K562 (cell line): ENCODE measurements around the gene UPF2. TPM values are rescaled to one million over a fixed set of nuclear protein-coding genes. Genes with fewer than 3 reads are reported as not detected.

Experiments used
- CBX3 ChIP-seq, 2 experiments: IDR thresholded peaks; 1 replicate in 1 of 2; 2 replicates in 1 of 2; pipeline ENCODE4 v1.6.1; 2012; ENCODE audit warnings: inconsistent platforms in 2 of 2, low read length in 2 of 2, borderline replicate concordance in 1 of 2, control low read depth in 1 of 2
- ETV1 ChIP-seq: fragments of 450-650 bp; conservative IDR thresholded peaks from 2 replicates; pipeline ENCODE4 v1.6.1; 2016; ENCODE audit warnings: missing genetic modification characterization, control low read depth, low read depth, missing compliant biosample characterization
- PCBP1 ChIP-seq: fragments of 200-400 bp; formaldehyde crosslinking; IDR thresholded peaks from 2 replicates; pipeline ENCODE4 v1.6.1; 2018; ENCODE audit warnings: mild to moderate bottlenecking, low read depth, low read length; ENCODE audit not compliant: poor library complexity, severe bottlenecking
- PHB ChIP-seq: fragments of 250-450 bp; sonication (Bioruptor Pico); IDR thresholded peaks from 2 replicates; pipeline ENCODE4 v1.5.0; 2021
- SMC3 ChIP-seq: conservative IDR thresholded peaks from 2 replicates; pipeline ENCODE4 v1.6.1; 2011; ENCODE audit warnings: low read depth, low read length, improper control_type of control experiment; ENCODE audit not compliant: insufficient read depth
- SPI1 ChIP-seq: IDR thresholded peaks from 2 replicates; pipeline ENCODE4 v1.6.1; 2011; ENCODE audit warnings: low read depth, low read length, control low read depth, borderline replicate concordance
- TAF15 ChIP-seq: fragments of 200-400 bp; formaldehyde crosslinking; IDR thresholded peaks from 2 replicates; pipeline ENCODE4 v1.6.1; 2017; ENCODE audit warnings: mild to moderate bottlenecking, low read depth, low read length, moderate library complexity
- ZKSCAN1 ChIP-seq: fragments of 150-350 bp; IDR thresholded peaks from 2 replicates; pipeline ENCODE4 v1.6.1; 2016; ENCODE audit warnings: low read depth, low read length
- ZNF274 ChIP-seq: IDR thresholded peaks from 2 replicates; pipeline ENCODE4 v1.6.1; 2011; ENCODE audit warnings: low read depth, mild to moderate bottlenecking, low read length, moderate library complexity, borderline replicate concordance
- polyA plus RNA-seq, 8 experiments: library from polyadenylated mRNA; depleted of rRNA in 4 of 8; stranded (reverse) in 5 of 8; unstranded in 3 of 8; fragments of >200 nt; fragmentation: Nextera tagmentation in 2 of 8; fragmentation: Illumina TruSeq in 1 of 8; extraction: Ambion mirVana in 2 of 8; extraction: Trizol in 1 of 8; gene quantifications; 2 replicates each; pipeline versions ENCODE4 v1.2.1 to v1.2.3, GENCODE V29; 2011 to 2014; ENCODE audit warnings: inconsistent platforms in 1 of 8, missing spikeins in 1 of 8
- total RNA-seq, 7 experiments: library from RNA; depleted of rRNA in 6 of 7; stranded (reverse); fragments of >200 nt in 6 of 7; fragmentation: Illumina TruSeq in 2 of 7; extraction: Trizol in 2 of 7; gene quantifications; 2 replicates each; pipeline versions ENCODE4 v1.2.1 to v1.2.3, GENCODE V29; 2011 to 2021; ENCODE audit warnings: low replicate concordance in 1 of 7
- TF ChIP-seq, protein P1 (sequence below): fragments of 200-800 bp; sonication (Bioruptor generic); IDR thresholded peaks from 2 replicates; pipeline ENCODE4 v1.6.1; 2017; ENCODE audit warnings: missing genetic modification characterization, missing compliant biosample characterization
- TF ChIP-seq, protein P2 (sequence below): fragments of 450-650 bp; formaldehyde crosslinking; IDR thresholded peaks from 2 replicates; pipeline ENCODE4 v1.4.0; 2020; ENCODE audit warnings: mild to moderate bottlenecking, moderate library complexity
- TF ChIP-seq, protein P3 (sequence below): fragments of 450-650 bp; formaldehyde crosslinking; IDR thresholded peaks from 2 replicates; pipeline ENCODE4 v1.4.0; 2020; ENCODE audit warnings: mild to moderate bottlenecking, mixed read lengths
- TF ChIP-seq, protein P4 (sequence below): sonication (generic); formaldehyde crosslinking; IDR thresholded peaks from 2 replicates; pipeline ENCODE4 v1.8.0; 2023; ENCODE audit warnings: missing genetic modification reagents, mild to moderate bottlenecking, borderline replicate concordance
- TF ChIP-seq, protein P5 (sequence below): fragments of 250-450 bp; sonication (Bioruptor Pico); IDR thresholded peaks from 2 replicates; pipeline ENCODE4 v1.8.0; 2022; ENCODE audit warnings: inconsistent platforms

Gene UPF2
- total and polyA plus RNA-seq, 9 of the 15 experiments (the other 6 are each of a cell fraction or from before 2014, with no cell fraction given), result 13.9 to 37.7 (median 23.7) TPM

DNA sequence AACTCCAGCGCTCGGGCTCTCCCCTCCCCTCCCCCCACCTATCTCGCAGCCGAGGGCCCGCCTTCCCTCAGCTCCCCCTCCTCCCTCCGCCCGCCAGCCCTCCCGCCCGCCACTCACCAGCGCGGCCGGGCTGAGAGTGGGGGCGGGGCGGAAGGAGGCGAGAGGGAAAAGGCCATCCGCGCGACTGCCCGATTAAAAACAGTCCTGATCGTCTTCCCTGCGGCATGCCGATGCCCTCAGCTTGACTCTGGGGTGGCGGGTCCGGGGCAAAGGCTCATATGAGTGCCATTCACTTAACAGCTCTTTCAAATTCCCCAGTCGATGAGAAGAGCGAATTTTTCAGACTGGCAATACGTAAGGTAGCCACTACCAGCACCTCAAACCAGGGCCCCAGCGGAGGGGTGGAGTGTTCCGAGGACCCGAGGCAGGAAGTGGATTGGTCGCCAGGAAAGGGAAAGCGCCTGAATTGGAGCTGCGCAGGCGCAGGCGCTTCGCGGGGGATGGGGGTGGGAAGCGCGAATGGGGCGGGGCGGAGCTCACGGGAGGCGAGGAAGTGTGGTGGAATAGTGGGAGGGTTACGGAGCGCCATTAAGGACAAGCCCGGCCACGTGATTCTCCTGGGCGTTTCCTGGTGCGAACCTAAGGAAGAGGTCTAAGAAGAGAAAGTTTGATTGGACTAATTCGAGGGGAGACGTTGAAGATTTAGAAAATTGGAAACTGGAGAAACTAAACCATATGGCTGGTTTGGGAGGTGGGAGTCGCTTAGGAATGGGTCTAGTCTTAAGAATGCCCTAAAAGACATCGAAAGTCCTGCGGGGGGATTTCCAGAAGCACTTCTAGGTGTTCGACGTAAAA is at the start of gene UPF2 (continued):
- TF ChIP-seq, protein P1, sequence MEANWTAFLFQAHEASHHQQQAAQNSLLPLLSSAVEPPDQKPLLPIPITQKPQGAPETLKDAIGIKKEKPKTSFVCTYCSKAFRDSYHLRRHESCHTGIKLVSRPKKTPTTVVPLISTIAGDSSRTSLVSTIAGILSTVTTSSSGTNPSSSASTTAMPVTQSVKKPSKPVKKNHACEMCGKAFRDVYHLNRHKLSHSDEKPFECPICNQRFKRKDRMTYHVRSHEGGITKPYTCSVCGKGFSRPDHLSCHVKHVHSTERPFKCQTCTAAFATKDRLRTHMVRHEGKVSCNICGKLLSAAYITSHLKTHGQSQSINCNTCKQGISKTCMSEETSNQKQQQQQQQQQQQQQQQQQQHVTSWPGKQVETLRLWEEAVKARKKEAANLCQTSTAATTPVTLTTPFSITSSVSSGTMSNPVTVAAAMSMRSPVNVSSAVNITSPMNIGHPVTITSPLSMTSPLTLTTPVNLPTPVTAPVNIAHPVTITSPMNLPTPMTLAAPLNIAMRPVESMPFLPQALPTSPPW (CRISPR knock-in tag), result peak; percentile 100
- TF ChIP-seq ZKSCAN1 (no peak), PHB (CRISPR knock-in tag) (no peak), CBX3 (IDR thresholded peaks at IDR 0.05; ENCODE audit: borderline replicate concordance in 1 of 2, low read length in 2 of 2) (peak in 1 of 2 experiments; percentile 91; a peak in 2 of 3 replicates), TAF15 (no peak), SPI1 (peak; percentile 90), SMC3 (0 out of 2 replicates have a peak, but pooled peaks have one; percentile 1), ETV1 (peak; percentile 78), ZNF274 (no peak), PCBP1 (no peak)
- TF ChIP-seq, protein P2, sequence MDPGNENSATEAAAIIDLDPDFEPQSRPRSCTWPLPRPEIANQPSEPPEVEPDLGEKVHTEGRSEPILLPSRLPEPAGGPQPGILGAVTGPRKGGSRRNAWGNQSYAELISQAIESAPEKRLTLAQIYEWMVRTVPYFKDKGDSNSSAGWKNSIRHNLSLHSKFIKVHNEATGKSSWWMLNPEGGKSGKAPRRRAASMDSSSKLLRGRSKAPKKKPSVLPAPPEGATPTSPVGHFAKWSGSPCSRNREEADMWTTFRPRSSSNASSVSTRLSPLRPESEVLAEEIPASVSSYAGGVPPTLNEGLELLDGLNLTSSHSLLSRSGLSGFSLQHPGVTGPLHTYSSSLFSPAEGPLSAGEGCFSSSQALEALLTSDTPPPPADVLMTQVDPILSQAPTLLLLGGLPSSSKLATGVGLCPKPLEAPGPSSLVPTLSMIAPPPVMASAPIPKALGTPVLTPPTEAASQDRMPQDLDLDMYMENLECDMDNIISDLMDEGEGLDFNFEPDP (CRISPR knock-in tag), result no peak
- TF ChIP-seq, protein P3, sequence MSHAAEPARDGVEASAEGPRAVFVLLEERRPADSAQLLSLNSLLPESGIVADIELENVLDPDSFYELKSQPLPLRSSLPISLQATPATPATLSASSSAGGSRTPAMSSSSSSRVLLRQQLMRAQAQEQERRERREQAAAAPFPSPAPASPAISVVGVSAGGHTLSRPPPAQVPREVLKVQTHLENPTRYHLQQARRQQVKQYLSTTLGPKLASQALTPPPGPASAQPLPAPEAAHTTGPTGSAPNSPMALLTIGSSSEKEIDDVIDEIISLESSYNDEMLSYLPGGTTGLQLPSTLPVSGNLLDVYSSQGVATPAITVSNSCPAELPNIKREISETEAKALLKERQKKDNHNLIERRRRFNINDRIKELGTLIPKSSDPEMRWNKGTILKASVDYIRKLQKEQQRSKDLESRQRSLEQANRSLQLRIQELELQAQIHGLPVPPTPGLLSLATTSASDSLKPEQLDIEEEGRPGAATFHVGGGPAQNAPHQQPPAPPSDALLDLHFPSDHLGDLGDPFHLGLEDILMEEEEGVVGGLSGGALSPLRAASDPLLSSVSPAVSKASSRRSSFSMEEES (CRISPR knock-in tag), result peak; percentile 66
- TF ChIP-seq, protein P4, sequence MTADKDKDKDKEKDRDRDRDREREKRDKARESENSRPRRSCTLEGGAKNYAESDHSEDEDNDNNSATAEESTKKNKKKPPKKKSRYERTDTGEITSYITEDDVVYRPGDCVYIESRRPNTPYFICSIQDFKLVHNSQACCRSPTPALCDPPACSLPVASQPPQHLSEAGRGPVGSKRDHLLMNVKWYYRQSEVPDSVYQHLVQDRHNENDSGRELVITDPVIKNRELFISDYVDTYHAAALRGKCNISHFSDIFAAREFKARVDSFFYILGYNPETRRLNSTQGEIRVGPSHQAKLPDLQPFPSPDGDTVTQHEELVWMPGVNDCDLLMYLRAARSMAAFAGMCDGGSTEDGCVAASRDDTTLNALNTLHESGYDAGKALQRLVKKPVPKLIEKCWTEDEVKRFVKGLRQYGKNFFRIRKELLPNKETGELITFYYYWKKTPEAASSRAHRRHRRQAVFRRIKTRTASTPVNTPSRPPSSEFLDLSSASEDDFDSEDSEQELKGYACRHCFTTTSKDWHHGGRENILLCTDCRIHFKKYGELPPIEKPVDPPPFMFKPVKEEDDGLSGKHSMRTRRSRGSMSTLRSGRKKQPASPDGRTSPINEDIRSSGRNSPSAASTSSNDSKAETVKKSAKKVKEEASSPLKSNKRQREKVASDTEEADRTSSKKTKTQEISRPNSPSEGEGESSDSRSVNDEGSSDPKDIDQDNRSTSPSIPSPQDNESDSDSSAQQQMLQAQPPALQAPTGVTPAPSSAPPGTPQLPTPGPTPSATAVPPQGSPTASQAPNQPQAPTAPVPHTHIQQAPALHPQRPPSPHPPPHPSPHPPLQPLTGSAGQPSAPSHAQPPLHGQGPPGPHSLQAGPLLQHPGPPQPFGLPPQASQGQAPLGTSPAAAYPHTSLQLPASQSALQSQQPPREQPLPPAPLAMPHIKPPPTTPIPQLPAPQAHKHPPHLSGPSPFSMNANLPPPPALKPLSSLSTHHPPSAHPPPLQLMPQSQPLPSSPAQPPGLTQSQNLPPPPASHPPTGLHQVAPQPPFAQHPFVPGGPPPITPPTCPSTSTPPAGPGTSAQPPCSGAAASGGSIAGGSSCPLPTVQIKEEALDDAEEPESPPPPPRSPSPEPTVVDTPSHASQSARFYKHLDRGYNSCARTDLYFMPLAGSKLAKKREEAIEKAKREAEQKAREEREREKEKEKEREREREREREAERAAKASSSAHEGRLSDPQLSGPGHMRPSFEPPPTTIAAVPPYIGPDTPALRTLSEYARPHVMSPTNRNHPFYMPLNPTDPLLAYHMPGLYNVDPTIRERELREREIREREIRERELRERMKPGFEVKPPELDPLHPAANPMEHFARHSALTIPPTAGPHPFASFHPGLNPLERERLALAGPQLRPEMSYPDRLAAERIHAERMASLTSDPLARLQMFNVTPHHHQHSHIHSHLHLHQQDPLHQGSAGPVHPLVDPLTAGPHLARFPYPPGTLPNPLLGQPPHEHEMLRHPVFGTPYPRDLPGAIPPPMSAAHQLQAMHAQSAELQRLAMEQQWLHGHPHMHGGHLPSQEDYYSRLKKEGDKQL (CRISPR knock-in tag), result no peak
- TF ChIP-seq, protein P5, sequence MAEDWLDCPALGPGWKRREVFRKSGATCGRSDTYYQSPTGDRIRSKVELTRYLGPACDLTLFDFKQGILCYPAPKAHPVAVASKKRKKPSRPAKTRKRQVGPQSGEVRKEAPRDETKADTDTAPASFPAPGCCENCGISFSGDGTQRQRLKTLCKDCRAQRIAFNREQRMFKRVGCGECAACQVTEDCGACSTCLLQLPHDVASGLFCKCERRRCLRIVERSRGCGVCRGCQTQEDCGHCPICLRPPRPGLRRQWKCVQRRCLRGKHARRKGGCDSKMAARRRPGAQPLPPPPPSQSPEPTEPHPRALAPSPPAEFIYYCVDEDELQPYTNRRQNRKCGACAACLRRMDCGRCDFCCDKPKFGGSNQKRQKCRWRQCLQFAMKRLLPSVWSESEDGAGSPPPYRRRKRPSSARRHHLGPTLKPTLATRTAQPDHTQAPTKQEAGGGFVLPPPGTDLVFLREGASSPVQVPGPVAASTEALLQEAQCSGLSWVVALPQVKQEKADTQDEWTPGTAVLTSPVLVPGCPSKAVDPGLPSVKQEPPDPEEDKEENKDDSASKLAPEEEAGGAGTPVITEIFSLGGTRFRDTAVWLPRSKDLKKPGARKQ (CRISPR knock-in tag), result no peak
